ENCODE results near the gene ANKRD55.

- TF ChIP-seq CTCF (IDR thresholded peaks at IDR 0.05) = no peak
- TF ChIP-seq POLR2A (IDR thresholded peaks at IDR 0.05) = no peak
Observed at GRCh38 chr5:56179442-56179841, 53.7 kb downstream of the ANKRD55 start.
